Endothelial cell of umbilical vein (primary cell): ENCODE measurements around the gene TP53RK.

ENCODE experiments used
- EZH2 ChIP-seq: IDR thresholded peaks from 2 replicates; pipeline ENCODE4 v1.6.1; 2012; ENCODE audit warnings: borderline replicate concordance, low read depth, mild to moderate bottlenecking, moderate library complexity, low read length, inconsistent platforms; ENCODE audit not compliant: severe bottlenecking
- FOS ChIP-seq: IDR thresholded peaks from 2 replicates; pipeline ENCODE4 v1.6.1; 2011; ENCODE audit warnings: mild to moderate bottlenecking, low read length, moderate library complexity, borderline replicate concordance; ENCODE audit not compliant: insufficient read depth
- JUN ChIP-seq: IDR thresholded peaks from 2 replicates; pipeline ENCODE4 v1.6.1; 2011; ENCODE audit warnings: borderline replicate concordance, low read depth; ENCODE audit not compliant: insufficient read length, insufficient read depth
- MYC ChIP-seq: IDR thresholded peaks from one replicate; pipeline ENCODE4 v1.6.1; 2011; ENCODE audit warnings: mild to moderate bottlenecking, low read depth, low read length
- POLR2A ChIP-seq: IDR thresholded peaks from 2 replicates; pipeline ENCODE4 v1.6.1; 2012; ENCODE audit warnings: low read depth, mild to moderate bottlenecking, control low read depth, low read length
- POLR2AphosphoS5 ChIP-seq: IDR thresholded peaks from 2 replicates; pipeline ENCODE4 v1.6.1; 2012; ENCODE audit warnings: low read depth, mild to moderate bottlenecking, control low read depth, low read length, moderate library complexity; ENCODE audit not compliant: insufficient read depth
- TF ChIP-seq, protein P1 (sequence below), 2 donors: IDR thresholded peaks; 1 replicate in 1 of 2; 2 replicates in 1 of 2; pipeline ENCODE4 v1.5.1; 2011; ENCODE audit warnings: low read length in 2 of 2, mild to moderate bottlenecking in 2 of 2, moderate library complexity in 2 of 2, control low read depth in 1 of 2, inconsistent platforms in 1 of 2, low read depth in 1 of 2; ENCODE audit not compliant: insufficient read depth in 1 of 2; ENCODE audit errors: extremely low read depth in 1 of 2
- TF ChIP-seq, protein P2 (sequence below): IDR thresholded peaks from 2 replicates; pipeline ENCODE4 v1.6.1; 2011; ENCODE audit not compliant: insufficient read depth, insufficient read length

DNA sequence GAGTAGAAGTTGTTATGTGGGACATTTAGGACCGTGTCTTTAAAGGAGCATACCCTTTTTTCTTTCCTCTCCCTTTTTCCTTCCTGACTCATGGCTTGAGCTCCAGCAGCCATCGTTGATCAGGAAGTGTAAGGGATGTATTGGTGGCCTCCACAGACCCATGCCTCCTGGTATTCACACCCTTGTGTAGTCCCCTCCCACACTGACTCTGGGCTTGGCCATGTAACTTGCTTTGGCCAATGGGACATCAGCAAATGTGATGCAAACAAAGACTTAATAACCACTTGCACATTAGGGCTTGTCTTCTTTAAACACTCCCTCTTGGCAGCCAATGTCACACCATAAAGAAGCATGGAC is 19.0 kb downstream of the TP53RK start:
- TF ChIP-seq, protein P1, sequence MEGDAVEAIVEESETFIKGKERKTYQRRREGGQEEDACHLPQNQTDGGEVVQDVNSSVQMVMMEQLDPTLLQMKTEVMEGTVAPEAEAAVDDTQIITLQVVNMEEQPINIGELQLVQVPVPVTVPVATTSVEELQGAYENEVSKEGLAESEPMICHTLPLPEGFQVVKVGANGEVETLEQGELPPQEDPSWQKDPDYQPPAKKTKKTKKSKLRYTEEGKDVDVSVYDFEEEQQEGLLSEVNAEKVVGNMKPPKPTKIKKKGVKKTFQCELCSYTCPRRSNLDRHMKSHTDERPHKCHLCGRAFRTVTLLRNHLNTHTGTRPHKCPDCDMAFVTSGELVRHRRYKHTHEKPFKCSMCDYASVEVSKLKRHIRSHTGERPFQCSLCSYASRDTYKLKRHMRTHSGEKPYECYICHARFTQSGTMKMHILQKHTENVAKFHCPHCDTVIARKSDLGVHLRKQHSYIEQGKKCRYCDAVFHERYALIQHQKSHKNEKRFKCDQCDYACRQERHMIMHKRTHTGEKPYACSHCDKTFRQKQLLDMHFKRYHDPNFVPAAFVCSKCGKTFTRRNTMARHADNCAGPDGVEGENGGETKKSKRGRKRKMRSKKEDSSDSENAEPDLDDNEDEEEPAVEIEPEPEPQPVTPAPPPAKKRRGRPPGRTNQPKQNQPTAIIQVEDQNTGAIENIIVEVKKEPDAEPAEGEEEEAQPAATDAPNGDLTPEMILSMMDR (IDR thresholded peaks at IDR 0.05; ENCODE audit: extremely low read depth in 1 of 2, insufficient read depth in 1 of 2, low read depth in 1 of 2, low read length in 2 of 2) = no peak
- TF ChIP-seq, protein P2, sequence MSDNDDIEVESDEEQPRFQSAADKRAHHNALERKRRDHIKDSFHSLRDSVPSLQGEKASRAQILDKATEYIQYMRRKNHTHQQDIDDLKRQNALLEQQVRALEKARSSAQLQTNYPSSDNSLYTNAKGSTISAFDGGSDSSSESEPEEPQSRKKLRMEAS = no peak
- no peak for TF ChIP-seq POLR2A
- TF ChIP-seq JUN = no peak
- no peak for TF ChIP-seq POLR2AphosphoS5
- TF ChIP-seq EZH2 = no peak
- TF ChIP-seq FOS = no peak
- no peak for TF ChIP-seq MYC
